ENCODE measurements around the gene RARRES2.

Gene RARRES2

GRCh38 chr7:150384406-150385301, 43.2 kb upstream of the RARRES2 start:
- TF ChIP-seq CTCF (IDR thresholded peaks at IDR 0.05; ENCODE audit: low read depth, low read length, missing control alignments): no peak
- H3K4me3 ChIP-seq (ENCODE audit: low read depth, low read length): no peak overlapping the region
- DNase-seq (ENCODE audit: low read depth): no peak

GRCh38 chr7:150383710-150384397, 42.4 kb upstream of the RARRES2 start:
- TF ChIP-seq CTCF (IDR thresholded peaks at IDR 0.05; ENCODE audit: low read depth, low read length, missing control alignments): no peak
- H3K4me3 ChIP-seq (ENCODE audit: low read depth, low read length): no peak overlapping the region
- no peak for DNase-seq (ENCODE audit: low read depth)

- H3K4me3 ChIP-seq (ENCODE audit: low read depth, low read length): peak overlapping the region; percentile 25
- no peak for DNase-seq (ENCODE audit: low read depth)
- no peak for TF ChIP-seq CTCF (IDR thresholded peaks at IDR 0.05; ENCODE audit: low read depth, low read length, missing control alignments)
Measured at GRCh38 chr7:150382844-150383225, 41.4 kb upstream of the RARRES2 start.

GRCh38 chr7:150382123-150382843, 40.9 kb upstream of the RARRES2 start:
- DNase-seq (ENCODE audit: low read depth): no peak
- peak overlapping the region; percentile 25 for H3K4me3 ChIP-seq (ENCODE audit: low read depth, low read length)
- no peak for TF ChIP-seq CTCF (IDR thresholded peaks at IDR 0.05; ENCODE audit: low read depth, low read length, missing control alignments)

GRCh38 chr7:150381785-150382122, 40.3 kb upstream of the RARRES2 start:
- no peak for TF ChIP-seq CTCF (IDR thresholded peaks at IDR 0.05; ENCODE audit: low read depth, low read length, missing control alignments)
- DNase-seq (ENCODE audit: low read depth): no peak
- no peak overlapping the region; the same call in none of the 2 replicates for H3K4me3 ChIP-seq (ENCODE audit: low read depth, low read length)

- no peak for DNase-seq (ENCODE audit: low read depth)
- no peak for TF ChIP-seq CTCF (IDR thresholded peaks at IDR 0.05; ENCODE audit: low read depth, low read length, missing control alignments)
- peak overlapping the region; percentile 90 for H3K4me3 ChIP-seq (ENCODE audit: low read depth, low read length)
Measured at GRCh38 chr7:150381096-150381495, 39.7 kb upstream of the RARRES2 start.
